ENCODE measurements around the gene ZNF790.

Gene ZNF790

DNA sequence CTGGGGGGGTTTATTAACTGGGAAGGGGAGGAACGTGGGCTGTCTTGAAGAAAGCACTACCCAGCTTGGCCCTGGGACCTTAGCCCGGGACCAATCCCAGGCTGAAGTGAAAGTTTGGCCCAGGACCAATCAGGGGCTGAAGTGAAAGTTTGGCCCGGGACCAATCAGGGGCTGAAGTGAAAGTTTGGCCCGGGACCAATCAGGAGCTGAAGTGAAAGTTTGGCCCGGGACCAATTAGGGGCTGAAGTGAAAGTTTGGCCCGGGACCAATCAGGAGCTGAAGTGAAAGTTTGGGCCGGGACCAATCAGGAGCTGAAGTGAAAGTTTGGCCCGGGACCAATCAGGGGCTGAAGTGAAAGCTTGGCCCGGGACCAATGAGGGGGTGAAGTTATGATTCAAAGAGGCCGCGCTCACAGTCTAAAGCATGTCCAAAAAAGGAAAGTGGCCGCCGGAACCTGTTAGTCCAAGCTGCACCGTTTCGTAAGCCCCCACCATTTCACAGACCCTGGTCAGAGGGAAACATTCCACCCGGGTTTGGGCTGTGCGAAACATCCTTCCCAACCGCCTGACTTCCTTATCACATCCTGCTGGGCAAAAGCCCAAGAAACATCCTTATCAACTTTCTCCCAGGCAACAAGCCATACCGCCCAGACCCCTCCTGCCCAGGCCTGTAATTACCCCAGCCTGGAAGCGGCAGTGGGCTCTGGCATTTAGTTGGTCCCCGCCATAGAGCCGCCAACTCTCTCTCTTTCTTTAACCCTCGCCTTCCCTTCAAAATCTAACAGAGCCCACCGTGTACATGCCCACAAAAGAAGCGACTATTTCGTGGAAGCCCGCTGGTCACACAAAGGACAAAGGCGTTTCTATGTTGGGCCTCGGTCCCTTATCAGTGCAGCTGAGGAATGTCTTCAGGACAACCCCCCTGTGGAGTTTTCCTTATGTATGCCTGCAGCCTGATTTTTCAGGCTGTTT is 66.6 kb downstream of the ZNF790 start:
- peak; percentile 60 for DNase-seq

Measured in NCI-H2029 (cell line).